ENCODE data around the gene VAV2.

DNA sequence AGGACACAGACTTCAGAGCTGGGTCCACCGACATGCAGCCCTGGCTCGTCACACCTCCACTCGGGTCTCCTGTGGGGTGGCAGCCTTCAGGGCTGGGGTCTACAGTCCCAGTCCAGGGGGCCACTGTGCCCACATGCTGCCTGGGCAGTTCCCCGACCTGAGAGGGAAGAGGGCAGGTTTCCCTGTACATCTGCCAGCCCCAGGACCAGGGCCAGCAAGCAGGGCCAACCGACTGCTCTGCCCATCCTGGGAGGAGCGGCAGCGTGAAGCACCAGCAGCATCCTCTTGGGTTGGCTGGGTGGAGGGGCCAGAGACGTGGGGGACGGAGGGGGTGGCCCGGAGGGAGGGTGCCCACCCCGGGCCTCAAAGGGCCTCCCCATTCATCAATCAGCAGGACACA lies 133.4 kb downstream of the VAV2 start:
- TF ChIP-seq, protein P1, sequence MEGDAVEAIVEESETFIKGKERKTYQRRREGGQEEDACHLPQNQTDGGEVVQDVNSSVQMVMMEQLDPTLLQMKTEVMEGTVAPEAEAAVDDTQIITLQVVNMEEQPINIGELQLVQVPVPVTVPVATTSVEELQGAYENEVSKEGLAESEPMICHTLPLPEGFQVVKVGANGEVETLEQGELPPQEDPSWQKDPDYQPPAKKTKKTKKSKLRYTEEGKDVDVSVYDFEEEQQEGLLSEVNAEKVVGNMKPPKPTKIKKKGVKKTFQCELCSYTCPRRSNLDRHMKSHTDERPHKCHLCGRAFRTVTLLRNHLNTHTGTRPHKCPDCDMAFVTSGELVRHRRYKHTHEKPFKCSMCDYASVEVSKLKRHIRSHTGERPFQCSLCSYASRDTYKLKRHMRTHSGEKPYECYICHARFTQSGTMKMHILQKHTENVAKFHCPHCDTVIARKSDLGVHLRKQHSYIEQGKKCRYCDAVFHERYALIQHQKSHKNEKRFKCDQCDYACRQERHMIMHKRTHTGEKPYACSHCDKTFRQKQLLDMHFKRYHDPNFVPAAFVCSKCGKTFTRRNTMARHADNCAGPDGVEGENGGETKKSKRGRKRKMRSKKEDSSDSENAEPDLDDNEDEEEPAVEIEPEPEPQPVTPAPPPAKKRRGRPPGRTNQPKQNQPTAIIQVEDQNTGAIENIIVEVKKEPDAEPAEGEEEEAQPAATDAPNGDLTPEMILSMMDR (IDR thresholded peaks at IDR 0.05): no peak
- no peak for TF ChIP-seq POLR2A (IDR thresholded peaks at IDR 0.05)

Measured in adrenal gland (tissue), 5 donors.